Common myeloid progenitor, CD34-positive (primary cell): ENCODE results near the gene BCL11A.

Source experiments
- CTCF ChIA-PET: fragments of 350-600 bp; sonication (Branson Sonifier 250); formaldehyde crosslinking; loops from one replicate; lab custom pipeline; 2021; ENCODE audit warnings: antibody characterized with exemption; lab: Charles Lee
- POLR2A ChIA-PET: fragments of 350-600 bp; sonication (Branson Sonifier 250); formaldehyde crosslinking; loops from one replicate; lab custom pipeline; 2021; ENCODE audit warnings: antibody characterized with exemption; lab: Charles Lee
- DNase-seq, 3 donors: peaks; one replicate each; pipeline versions ENCODE4 v3.0.0 to v3.0.0-alpha.2; 2013
- H3K27ac ChIP-seq, 2 experiments: 1 replicate in 1 of 2; 2 replicates in 1 of 2; pipeline ENCODE4 v1.7.0; 2013; ENCODE audit warnings: inconsistent platforms in 2 of 2, low read length in 2 of 2, mild to moderate bottlenecking in 2 of 2, low read depth in 1 of 2, moderate library complexity in 1 of 2; ENCODE audit not compliant: severe bottlenecking in 2 of 2, insufficient read depth in 1 of 2, poor library complexity in 1 of 2
- H3K27me3 ChIP-seq, 5 experiments: replicated peaks in 2 of 5; 1 replicate in 3 of 5; 2 replicates in 2 of 5; pipeline versions ENCODE4 v1.6.1 to v1.7.0; 2013; ENCODE audit warnings: low read length in 4 of 5, mild to moderate bottlenecking in 2 of 5, moderate library complexity in 2 of 5, inconsistent platforms in 1 of 5; ENCODE audit not compliant: insufficient read depth in 5 of 5, control insufficient read depth in 4 of 5
- H3K36me3 ChIP-seq, 4 experiments: 1 replicate in 2 of 4; 2 replicates in 2 of 4; pipeline versions ENCODE4 v1.6.1 to v1.7.0; 2013; ENCODE audit warnings: low read length in 3 of 4, control low read depth in 1 of 4, mild to moderate bottlenecking in 1 of 4; ENCODE audit not compliant: control insufficient read depth in 4 of 4, insufficient read depth in 4 of 4
- H3K4me1 ChIP-seq, 4 experiments: 1 replicate in 3 of 4; 2 replicates in 1 of 4; pipeline versions ENCODE4 v1.6.1 to v1.7.1; 2013; ENCODE audit warnings: low read length in 3 of 4, mild to moderate bottlenecking in 3 of 4, control low read depth in 1 of 4, inconsistent platforms in 1 of 4, moderate library complexity in 1 of 4; ENCODE audit not compliant: control insufficient read depth in 4 of 4, insufficient read depth in 4 of 4; ENCODE audit errors: control extremely low read depth in 1 of 4
- H3K4me3 ChIP-seq, 7 experiments: 1 replicate in 4 of 7; 2 replicates in 3 of 7; pipeline versions ENCODE4 v1.5.1 to v1.7.0; 2013; ENCODE audit warnings: mild to moderate bottlenecking in 7 of 7, low read length in 6 of 7, moderate library complexity in 6 of 7, inconsistent platforms in 2 of 7, low read depth in 2 of 7, control low read depth in 1 of 7; ENCODE audit not compliant: insufficient read depth in 4 of 7, control insufficient read depth in 1 of 7; ENCODE audit errors: extremely low read depth in 1 of 7
- H3K9me3 ChIP-seq, 5 experiments: 1 replicate in 4 of 5; 2 replicates in 1 of 5; pipeline versions ENCODE4 v1.6.1 to v1.7.1; 2013; ENCODE audit warnings: low read length in 4 of 5, mild to moderate bottlenecking in 2 of 5, inconsistent platforms in 1 of 5, low read depth in 1 of 5, moderate library complexity in 1 of 5; ENCODE audit not compliant: control insufficient read depth in 4 of 5, insufficient read depth in 2 of 5; ENCODE audit errors: control extremely low read depth in 1 of 5
- WGBS: methylation state at CpG from one replicate; pipeline ENCODE4 v1.1.5; 2013; ENCODE audit not compliant: insufficient coverage; 5-methylcytosine and 5-hydroxymethylcytosine counted together

Gene BCL11A

DNA sequence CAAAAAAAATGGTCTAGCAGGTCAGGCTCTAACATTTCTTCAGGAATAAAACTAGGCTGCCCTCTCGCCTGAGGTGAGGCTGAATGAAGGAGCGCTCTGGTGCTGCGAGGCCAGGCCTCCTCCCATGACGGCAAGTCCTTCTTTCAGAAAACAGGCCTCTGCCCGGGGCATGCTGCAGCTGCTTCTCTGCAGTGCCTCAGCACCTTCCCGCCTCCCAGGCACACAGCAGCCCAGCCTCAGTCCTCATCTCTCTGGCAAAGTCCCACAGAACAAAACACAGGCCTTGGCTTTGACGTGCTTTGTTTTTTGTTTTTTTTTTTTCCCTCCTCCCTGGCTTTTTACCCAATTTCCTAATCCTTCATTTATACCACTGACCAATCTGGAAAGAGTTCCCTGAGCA lies 74.8 kb downstream of the BCL11A start:
- CTCF ChIA-PET, result interaction anchor here (0.6 kb wide), 1 partner anchor 20 kb away, joined by 3 read pairs; no protein-coding TSS in a partner anchor
- no peaks in the 10 kb centered on the region for H3K27me3 ChIP-seq
- no peak overlapping the region for H3K4me3 ChIP-seq
- H3K27ac ChIP-seq, result peak overlapping the region; percentile 1 to 57
- peaks cover 19 to 73% (median 37%) of the 10 kb centered on the region in 4 experiments for H3K4me1 ChIP-seq
- WGBS, result 96% methylated on average over 6 of the region's 7 CpGs
- H3K36me3 ChIP-seq, result peaks cover 0 to 66% (median 13%) of the 10 kb centered on the region in 4 experiments
- no peaks in the 10 kb centered on the region for H3K9me3 ChIP-seq
- POLR2A ChIA-PET, result no interaction called here
- no peak for DNase-seq

DNA sequence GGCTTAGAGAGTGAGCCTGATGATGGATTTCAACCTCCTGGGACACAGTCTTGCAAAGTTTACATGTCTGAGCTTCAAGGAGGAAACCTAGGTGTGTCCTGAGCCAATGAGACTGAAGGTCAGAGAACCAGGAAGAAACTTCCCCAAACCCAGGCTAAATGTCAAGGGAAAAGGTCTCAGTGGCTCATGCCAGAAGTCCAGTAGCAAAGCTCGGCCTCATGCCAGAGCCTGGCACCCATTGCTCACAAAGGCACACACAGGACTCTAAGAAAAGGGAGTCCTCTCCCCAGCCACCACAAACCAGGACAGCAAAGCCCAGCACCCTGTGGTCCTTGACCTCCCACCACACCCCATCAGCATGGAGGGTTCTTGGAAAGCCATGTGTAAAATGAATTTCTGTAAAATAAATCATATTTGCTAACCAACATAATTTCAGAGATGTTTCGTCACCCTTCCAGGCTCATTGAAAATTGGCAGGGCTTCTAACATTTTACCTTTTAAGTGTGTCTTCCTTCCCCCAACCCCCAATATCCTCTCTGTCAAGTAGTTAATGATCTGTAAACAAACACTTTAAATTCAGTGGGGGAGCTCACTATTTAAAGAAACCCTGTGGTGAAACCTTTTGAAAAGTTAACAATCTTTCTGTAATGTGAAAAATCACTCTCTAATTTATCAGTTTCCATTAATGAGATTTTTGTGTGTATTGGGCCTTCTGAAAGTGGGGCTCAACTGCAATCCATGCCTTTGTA lies 77.1 kb downstream of the BCL11A start:
- H3K27me3 ChIP-seq, result no peaks in the 10 kb centered on the region
- no peak overlapping the region for H3K4me3 ChIP-seq
- H3K4me1 ChIP-seq, result peaks cover 8 to 51% (median 15%) of the 10 kb centered on the region in 4 experiments
- POLR2A ChIA-PET, result interaction anchor here (0.6 kb wide), 1 partner anchor 31 kb away, joined by 7 read pairs; no protein-coding TSS in a partner anchor
- peak overlapping the region in 1 of 2 experiments; percentile 46 for H3K27ac ChIP-seq
- peaks cover 12 to 76% (median 21%) of the 10 kb centered on the region in 4 experiments for H3K36me3 ChIP-seq
- no peaks in the 10 kb centered on the region for H3K9me3 ChIP-seq
- CTCF ChIA-PET, result interaction anchor here (0.9 to 2.0 kb wide), 5 partner anchors 11 to 63 kb away, joined by 3 to 6 read pairs (median 3); no protein-coding TSS in a partner anchor
- no peak for DNase-seq
- WGBS, result 89% methylated on average over 1 of the region's 2 CpGs

DNA sequence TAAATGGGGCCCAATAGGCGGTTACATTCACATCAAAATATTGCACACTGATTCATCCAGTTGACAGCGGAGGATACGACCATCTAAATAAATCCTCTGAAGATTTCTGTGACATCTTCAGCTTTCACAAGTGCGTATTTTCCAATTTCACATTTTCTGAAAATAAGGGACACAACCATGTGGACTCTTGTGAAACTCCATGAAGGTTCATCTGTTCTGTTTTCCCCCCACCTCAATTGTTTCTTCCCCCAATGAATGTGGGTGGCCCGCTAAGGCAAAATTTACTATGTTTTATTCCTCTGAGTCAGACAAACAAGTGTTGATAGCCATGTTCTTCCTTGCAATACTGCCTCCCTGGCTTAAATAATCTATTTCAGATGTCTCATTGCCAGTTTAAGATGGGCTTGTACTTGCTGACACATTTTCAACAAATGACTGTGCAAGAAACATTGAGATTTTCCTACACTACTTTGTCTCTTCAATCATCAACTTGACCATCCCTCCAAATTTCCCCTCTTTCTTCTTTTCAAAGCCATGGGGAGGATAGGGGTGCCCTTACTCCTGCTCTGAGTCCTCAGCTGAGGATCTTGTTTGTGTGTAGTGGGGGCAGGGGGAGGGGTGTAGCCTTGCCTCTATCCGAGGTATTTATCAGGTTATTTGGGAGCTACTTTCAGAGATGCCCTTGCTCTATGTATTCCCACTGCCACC lies 78.2 kb downstream of the BCL11A start:
- ChIA-PET CTCF (interaction anchor here (1.2 to 4.0 kb wide), 4 partner anchors 12 to 36 kb away, joined by 3 to 13 read pairs (median 3); no protein-coding TSS in a partner anchor), POLR2A (interaction anchor here (0.6 kb wide), 1 partner anchor 29 kb away, joined by 7 read pairs; no protein-coding TSS in a partner anchor)
- H3K36me3 ChIP-seq, result peaks cover 12 to 78% (median 25%) of the 10 kb centered on the region in 4 experiments
- no peaks in the 10 kb centered on the region for H3K27me3 ChIP-seq
- H3K27ac ChIP-seq, result no peak overlapping the region
- no peak overlapping the region for H3K4me3 ChIP-seq
- 97% methylated on average over 5 of the region's 6 CpGs for WGBS
- DNase-seq, result no peak
- no peaks in the 10 kb centered on the region for H3K9me3 ChIP-seq
- H3K4me1 ChIP-seq, result peaks cover 0 to 49% (median 10%) of the 10 kb centered on the region in 4 experiments

DNA sequence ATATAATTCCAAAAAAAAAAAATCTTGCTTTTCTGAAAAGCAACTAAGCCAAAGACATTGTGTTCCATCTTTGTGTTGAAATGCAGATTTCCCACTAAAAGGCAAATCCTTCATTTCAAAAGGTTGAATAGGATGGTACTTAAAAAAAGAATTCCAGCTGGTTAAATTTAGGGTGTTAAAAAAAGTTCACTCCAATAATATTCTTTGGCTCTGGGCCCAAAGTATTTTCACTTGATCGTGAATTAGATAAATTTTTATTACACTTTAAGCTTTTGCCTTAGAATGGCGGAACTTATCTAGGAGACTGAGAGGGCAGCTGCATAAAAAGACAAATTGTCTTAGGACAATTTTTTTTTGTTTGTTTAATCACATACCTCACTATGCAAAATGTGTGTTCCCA lies 79.2 kb downstream of the BCL11A start:
- H3K9me3 ChIP-seq, result no peaks in the 10 kb centered on the region
- ChIA-PET POLR2A (interaction anchor here (0.9 kb wide), 1 partner anchor 28 kb away, joined by 3 read pairs; no protein-coding TSS in a partner anchor), CTCF (interaction anchor here (0.7 to 4.0 kb wide), 2 partner anchors 11 to 172 kb away, joined by 3 to 13 read pairs; no protein-coding TSS in a partner anchor)
- no peak overlapping the region for H3K4me3 ChIP-seq
- H3K27ac ChIP-seq, result no peak overlapping the region
- no peak for DNase-seq
- peaks cover 16 to 83% (median 33%) of the 10 kb centered on the region in 4 experiments for H3K36me3 ChIP-seq
- no CpG with 5 or more reads among the region's 2 CpGs for WGBS
- H3K4me1 ChIP-seq, result peaks cover 0 to 43% (median 7%) of the 10 kb centered on the region in 4 experiments
- H3K27me3 ChIP-seq, result no peaks in the 10 kb centered on the region

DNA sequence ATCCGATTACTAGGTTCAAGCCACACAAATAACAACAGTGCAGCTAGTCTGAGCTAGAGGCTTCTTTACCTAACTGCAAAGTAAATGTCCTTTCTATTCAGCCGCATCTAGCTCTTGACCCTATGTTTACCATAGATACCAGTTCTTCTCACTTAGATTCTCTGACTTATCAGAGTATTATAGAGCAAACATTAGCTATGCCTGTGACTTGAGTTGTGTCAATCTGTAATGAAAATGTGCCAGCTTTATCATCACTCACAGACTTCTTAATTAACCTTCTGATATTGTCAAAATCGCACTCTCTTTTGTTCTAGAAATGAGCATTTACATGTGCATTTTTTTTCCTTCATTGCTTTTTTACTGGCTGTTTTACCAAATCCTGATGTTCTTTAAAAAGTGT lies 79.9 kb downstream of the BCL11A start:
- 100% methylated on average over 2 of the region's 3 CpGs for WGBS

DNA sequence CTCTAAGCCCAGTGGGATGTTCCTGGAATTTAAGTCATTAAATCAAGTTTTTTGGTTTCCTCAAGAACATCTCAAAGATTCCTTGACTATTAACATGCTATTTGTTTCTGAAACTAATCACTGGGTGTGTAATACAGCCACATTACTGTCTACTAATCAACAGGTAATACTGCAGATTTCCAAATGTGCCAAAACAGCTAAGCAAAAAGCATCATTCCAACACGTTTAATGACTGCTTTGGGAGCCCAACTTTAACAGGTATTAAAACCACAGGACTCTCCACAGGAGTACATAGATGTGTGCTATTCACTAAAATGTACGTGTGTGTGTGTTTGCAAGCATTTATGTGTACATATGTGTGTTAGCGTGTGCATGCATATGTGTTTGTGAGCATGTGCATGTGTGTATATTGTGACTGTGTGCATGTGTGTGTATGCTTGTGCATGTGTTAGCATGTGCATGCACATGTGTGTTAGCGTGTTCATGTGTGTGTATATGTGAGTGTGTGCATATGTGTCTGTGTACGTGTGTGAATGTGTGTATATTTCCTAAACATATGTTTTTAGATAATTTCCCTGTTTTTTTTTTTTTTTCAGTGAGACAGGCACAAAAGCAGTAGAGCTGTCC lies 80.7 kb downstream of the BCL11A start:
- Histone ChIP-seq H3K9me3 (no peaks in the 10 kb centered on the region), H3K27ac (no peak overlapping the region), H3K27me3 (no peaks in the 10 kb centered on the region), H3K36me3 (peaks cover 23 to 83% (median 37%) of the 10 kb centered on the region in 4 experiments), H3K4me3 (no peak overlapping the region), H3K4me1 (peaks cover 0 to 34% (median 6%) of the 10 kb centered on the region in 4 experiments)
- POLR2A ChIA-PET, result no interaction called here
- CTCF ChIA-PET, result interaction anchor here (0.6 to 4.0 kb wide), 6 partner anchors 10 to 216 kb away, joined by 3 to 13 read pairs (median 4); no protein-coding TSS in a partner anchor
- 94% methylated on average over 3 of the region's 5 CpGs for WGBS
- no peak for DNase-seq

More for the DNA sequence above, 79.9 kb downstream of the BCL11A start:
- POLR2A ChIA-PET, result no interaction called here
- no peaks in the 10 kb centered on the region for H3K9me3 ChIP-seq
- H3K36me3 ChIP-seq, result peaks cover 19 to 83% (median 34%) of the 10 kb centered on the region in 4 experiments
- H3K4me3 ChIP-seq, result no peak overlapping the region
- CTCF ChIA-PET, result interaction anchor here (0.6 to 4.0 kb wide), 4 partner anchors 10 to 216 kb away, joined by 3 to 13 read pairs (median 4); no protein-coding TSS in a partner anchor
- no peak overlapping the region for H3K27ac ChIP-seq
- no peak for DNase-seq
- no peaks in the 10 kb centered on the region for H3K27me3 ChIP-seq
- H3K4me1 ChIP-seq, result peaks cover 0 to 37% (median 6%) of the 10 kb centered on the region in 4 experiments
